ENCODE measurements around the gene DDX52.

DNA sequence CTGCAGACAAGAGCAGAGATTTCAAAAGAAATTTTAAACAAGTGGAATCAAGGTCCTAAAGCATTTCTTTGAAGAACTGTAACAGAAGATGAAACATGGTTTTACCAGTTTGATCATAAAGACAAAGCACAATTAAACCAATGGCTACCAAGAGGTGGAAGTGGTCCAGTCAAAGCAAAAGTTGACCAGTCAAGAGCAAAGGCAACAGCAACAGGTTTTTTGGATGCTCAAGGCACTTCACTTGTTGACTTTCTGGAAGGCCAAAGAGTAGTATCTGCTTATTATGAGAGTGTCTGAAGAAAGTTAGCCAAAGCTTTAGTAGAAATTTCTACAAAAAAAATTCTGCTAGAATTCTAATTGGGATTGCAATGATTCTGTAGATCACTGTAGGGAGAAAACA, 5.3 kb downstream of the DDX52 start:
- TF ChIP-seq CREBBP (IDR thresholded peaks at IDR 0.05; ENCODE audit: low read depth, low read length) (no peak), HMG20B (CRISPR knock-in tag; IDR thresholded peaks at IDR 0.05) (no peak), SMARCA4 (IDR thresholded peaks at IDR 0.05) (no peak)

All from K562 (cell line).